ENCODE data around the gene PTPRN2. TPM values are rescaled to one million over a fixed set of nuclear protein-coding genes. Genes with fewer than 3 reads are reported as not detected.

Gene PTPRN2
- total and polyA plus RNA-seq, 8 donors, result 12.2 to 49.2 (median 31.8) TPM

GRCh38 chr7:158023157-158023556 lies 564.5 kb downstream of the PTPRN2 start:
- no peak overlapping the region for H3K27ac ChIP-seq
- no peaks in the 10 kb centered on the region for H3K36me3 ChIP-seq
- H3K4me1 ChIP-seq, result no peaks in the 10 kb centered on the region
- H3K4me3 ChIP-seq, result no peak overlapping the region
- no peak for TF ChIP-seq CTCF (IDR thresholded peaks at IDR 0.05)
- 84 to 85% methylated on average over 8 of the region's 8 CpGs for WGBS, 2 donors
- ATAC-seq (no peak), FAIRE-seq (no peak), DNase-seq (peak in 1 of 6 donors; percentile 7)
- no peaks in the 10 kb centered on the region for H3K27me3 ChIP-seq
- intact Hi-C loops (cut with DNase I), result no loop called here
- H3K9me3 ChIP-seq, result no peaks in the 10 kb centered on the region

- no peaks in the 10 kb centered on the region for H3K9me3 ChIP-seq
- DNase-seq (peak in 1 of 6 donors; percentile 16), FAIRE-seq (no peak), ATAC-seq (no peak)
- intact Hi-C loops (cut with DNase I), result no loop called here
- 93 to 94% methylated on average over 9 of the region's 9 CpGs for WGBS, 2 donors
- no peak overlapping the region for H3K4me3 ChIP-seq
- no peak for TF ChIP-seq CTCF (IDR thresholded peaks at IDR 0.05)
- H3K27ac ChIP-seq, result no peak overlapping the region
- H3K4me1 ChIP-seq, result no peaks in the 10 kb centered on the region
- no peaks in the 10 kb centered on the region for H3K36me3 ChIP-seq
- no peaks in the 10 kb centered on the region for H3K27me3 ChIP-seq
Observed at GRCh38 chr7:158022601-158023000, 565.0 kb downstream of the PTPRN2 start.

- intact Hi-C loops (cut with DNase I), result no loop called here
- Histone ChIP-seq H3K27ac (no peak overlapping the region), H3K27me3 (no peaks in the 10 kb centered on the region), H3K9me3 (no peaks in the 10 kb centered on the region), H3K36me3 (no peaks in the 10 kb centered on the region), H3K4me1 (no peaks in the 10 kb centered on the region), H3K4me3 (no peak overlapping the region)
- TF ChIP-seq CTCF (IDR thresholded peaks at IDR 0.05), result no peak
- ATAC-seq, result no peak
- no peak for FAIRE-seq
- peak in 1 of 6 donors; percentile 20 for DNase-seq
- WGBS, 2 donors, result 97 to 99% methylated on average over 4 of the region's 4 CpGs
Observed at GRCh38 chr7:158021836-158022235, 565.8 kb downstream of the PTPRN2 start.

GRCh38 chr7:158020706-158021095 lies 566.9 kb downstream of the PTPRN2 start:
- FAIRE-seq, result no peak
- 92 to 95% methylated on average over 8 of the region's 8 CpGs for WGBS, 2 donors
- intact Hi-C loops (cut with DNase I), result no loop called here

More at GRCh38 chr7:158020706-158021095, 566.9 kb downstream of the PTPRN2 start:
- TF ChIP-seq CTCF (IDR thresholded peaks at IDR 0.05), result no peak
- no peaks in the 10 kb centered on the region for H3K27me3 ChIP-seq
- no peak overlapping the region for H3K4me3 ChIP-seq
- no peaks in the 10 kb centered on the region for H3K9me3 ChIP-seq
- no peaks in the 10 kb centered on the region for H3K36me3 ChIP-seq
- H3K4me1 ChIP-seq, result no peaks in the 10 kb centered on the region
- DNase-seq, result peak in 2 of 6 donors; percentile 12 to 30
- no peak overlapping the region for H3K27ac ChIP-seq
- no peak for ATAC-seq
